HepG2 (cell line): ENCODE results near the gene IQCH. TPM values are rescaled to one million over a fixed set of nuclear protein-coding genes. Genes with fewer than 3 reads are reported as not detected.

Experiments used
- KDM5B ChIP-seq: sonication (generic); formaldehyde crosslinking; IDR thresholded peaks from 2 replicates; pipeline ENCODE4 v1.4.0; 2020; ENCODE audit warnings: missing genetic modification reagents, mild to moderate bottlenecking, borderline replicate concordance
- MED13 ChIP-seq: sonication (generic); formaldehyde crosslinking; IDR thresholded peaks from 2 replicates; pipeline ENCODE4 v1.5.0; 2020; ENCODE audit warnings: missing genetic modification reagents
- RXRB ChIP-seq: IDR thresholded peaks from 2 replicates; pipeline ENCODE4 v1.6.1; 2016; ENCODE audit warnings: borderline replicate concordance, missing genetic modification reagents, missing compliant biosample characterization
- ZNF136 ChIP-seq: sonication (generic); formaldehyde crosslinking; IDR thresholded peaks from 2 replicates; pipeline ENCODE4 v1.8.1; 2022; ENCODE audit warnings: low read depth, mild to moderate bottlenecking, moderate library complexity, missing genetic modification reagents
- ZNF317 ChIP-seq: sonication (generic); formaldehyde crosslinking; IDR thresholded peaks from 2 replicates; pipeline ENCODE4 v1.5.0; 2020; ENCODE audit warnings: mild to moderate bottlenecking, missing genetic modification reagents
- ZNF333 ChIP-seq: sonication (generic); formaldehyde crosslinking; IDR thresholded peaks from 2 replicates; pipeline ENCODE4 v1.4.0; 2020; ENCODE audit warnings: mild to moderate bottlenecking, missing genetic modification reagents, borderline replicate concordance
- ZNF431 ChIP-seq: sonication (generic); formaldehyde crosslinking; IDR thresholded peaks from 2 replicates; pipeline ENCODE4 v1.9.0; 2022; ENCODE audit warnings: missing genetic modification reagents, low read depth, mild to moderate bottlenecking, borderline replicate concordance
- polyA plus RNA-seq, 8 experiments: library from polyadenylated mRNA; depleted of rRNA in 3 of 8; stranded (reverse) in 7 of 8; unstranded in 1 of 8; fragments of >200 nt; fragmentation: Illumina TruSeq in 4 of 8; extraction: Trizol in 4 of 8; gene quantifications; 2 replicates each; pipeline versions ENCODE4 v1.2.1 to v1.2.3, GENCODE V29; 2011 to 2016; ENCODE audit warnings: low read depth in 4 of 8, missing spikeins in 1 of 8, mixed read lengths in 1 of 8; ENCODE audit not compliant: insufficient read depth in 1 of 8
- total RNA-seq, 5 experiments: library from RNA; depleted of rRNA; stranded (reverse); fragments of >200 nt; fragmentation: Illumina TruSeq; extraction: Trizol; gene quantifications; 2 replicates each; pipeline ENCODE4 v1.2.3, GENCODE V29; 2016; ENCODE audit warnings: low read depth in 1 of 5
- TF ChIP-seq, protein P1 (sequence below): sonication (generic); formaldehyde crosslinking; IDR thresholded peaks from 2 replicates; pipeline ENCODE4 v1.8.0; 2022; ENCODE audit warnings: missing genetic modification reagents, mild to moderate bottlenecking, inconsistent platforms, borderline replicate concordance
- TF ChIP-seq, protein P2 (sequence below): sonication (generic); formaldehyde crosslinking; IDR thresholded peaks from 2 replicates; pipeline ENCODE4 v1.4.0; 2020; ENCODE audit warnings: missing genetic modification reagents
- TF ChIP-seq, protein P3 (sequence below): IDR thresholded peaks from 2 replicates; pipeline ENCODE4 v1.6.1; 2016; ENCODE audit warnings: low read depth
- TF ChIP-seq, protein P4 (sequence below): sonication (generic); formaldehyde crosslinking; IDR thresholded peaks from 2 replicates; pipeline ENCODE4 v1.4.0; 2020; ENCODE audit warnings: missing genetic modification reagents

Gene IQCH
- total and polyA plus RNA-seq, 2 of the 13 experiments (the other 11 are each of a cell fraction or from before 2014, with no cell fraction given) = 0.16 to 0.55 TPM

DNA sequence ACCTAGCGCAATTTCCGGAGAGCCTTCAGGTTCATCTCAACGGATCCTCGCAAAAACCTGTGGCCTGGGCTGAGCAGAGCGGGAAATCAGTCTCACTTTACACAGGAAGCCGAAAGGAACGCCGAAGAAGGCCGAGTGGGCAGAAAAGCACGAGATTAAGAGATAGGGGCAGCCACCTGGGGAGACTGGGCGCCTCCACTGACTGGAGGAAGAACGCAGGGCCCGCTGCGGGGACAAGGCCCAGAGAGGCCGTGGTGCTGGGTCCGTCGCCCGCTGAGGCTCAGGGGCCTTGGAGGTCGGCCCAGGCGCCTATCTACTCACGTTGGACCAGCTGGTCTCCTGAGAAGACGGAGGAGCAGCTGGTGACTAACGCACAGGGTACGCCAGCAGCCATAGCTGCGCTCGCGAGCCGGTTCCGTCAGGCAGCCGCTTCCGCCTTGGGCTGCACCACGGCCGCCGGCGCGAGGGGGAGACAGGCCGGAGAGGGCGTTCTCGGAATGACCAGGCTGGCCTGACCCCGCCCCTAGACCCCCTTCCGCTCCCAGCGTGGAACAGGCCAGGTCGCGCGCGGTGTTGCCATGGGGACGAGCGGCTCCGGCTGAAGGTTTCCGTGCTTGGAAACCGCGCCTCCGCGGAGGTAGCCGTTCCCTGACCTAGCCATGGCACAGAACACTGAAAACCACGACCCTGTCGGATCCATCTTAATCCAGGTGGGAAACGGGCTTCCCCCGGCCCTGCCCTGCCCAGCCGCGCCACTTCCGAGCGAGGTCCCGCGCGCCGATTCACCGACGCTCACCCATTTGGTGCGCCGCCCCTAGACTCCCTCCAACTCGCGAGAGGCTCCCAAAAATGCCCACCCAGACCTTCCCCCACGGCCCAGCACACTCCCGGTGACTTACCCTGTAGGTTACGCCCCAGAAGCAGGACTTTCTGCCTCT, at the start of gene IQCH, which contains the start of gene AAGAB (continued):
- TF ChIP-seq, protein P1, sequence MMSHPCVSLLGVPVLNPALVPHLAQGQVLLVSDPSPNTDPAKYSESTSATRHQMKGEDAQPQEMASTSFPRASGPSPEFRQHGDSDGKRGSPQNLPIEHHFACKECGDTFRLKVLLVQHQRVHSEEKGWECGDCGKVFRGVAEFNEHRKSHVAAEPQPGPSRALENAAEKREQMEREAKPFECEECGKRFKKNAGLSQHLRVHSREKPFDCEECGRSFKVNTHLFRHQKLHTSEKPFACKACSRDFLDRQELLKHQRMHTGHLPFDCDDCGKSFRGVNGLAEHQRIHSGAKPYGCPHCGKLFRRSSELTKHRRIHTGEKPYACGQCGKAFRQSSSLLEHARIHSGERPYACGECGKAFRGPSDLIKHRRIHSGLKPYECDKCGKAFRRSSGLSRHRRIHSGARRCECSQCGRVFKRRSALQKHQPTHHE (CRISPR knock-in tag) = no peak
- TF ChIP-seq ZNF333 (CRISPR knock-in tag) = no peak; the same call in 1 of the 2 replicates
- TF ChIP-seq ZNF136 (CRISPR knock-in tag) = no peak
- TF ChIP-seq, protein P2, sequence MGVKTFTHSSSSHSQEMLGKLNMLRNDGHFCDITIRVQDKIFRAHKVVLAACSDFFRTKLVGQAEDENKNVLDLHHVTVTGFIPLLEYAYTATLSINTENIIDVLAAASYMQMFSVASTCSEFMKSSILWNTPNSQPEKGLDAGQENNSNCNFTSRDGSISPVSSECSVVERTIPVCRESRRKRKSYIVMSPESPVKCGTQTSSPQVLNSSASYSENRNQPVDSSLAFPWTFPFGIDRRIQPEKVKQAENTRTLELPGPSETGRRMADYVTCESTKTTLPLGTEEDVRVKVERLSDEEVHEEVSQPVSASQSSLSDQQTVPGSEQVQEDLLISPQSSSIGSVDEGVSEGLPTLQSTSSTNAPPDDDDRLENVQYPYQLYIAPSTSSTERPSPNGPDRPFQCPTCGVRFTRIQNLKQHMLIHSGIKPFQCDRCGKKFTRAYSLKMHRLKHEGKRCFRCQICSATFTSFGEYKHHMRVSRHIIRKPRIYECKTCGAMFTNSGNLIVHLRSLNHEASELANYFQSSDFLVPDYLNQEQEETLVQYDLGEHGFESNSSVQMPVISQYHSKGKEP (CRISPR knock-in tag) = no peak
- TF ChIP-seq MED13 (CRISPR knock-in tag) = peak; percentile 24; the same call in 1 of the 2 replicates
- TF ChIP-seq KDM5B (CRISPR knock-in tag) = peak; percentile 86
- peak; percentile 60; the same call in 1 of the 2 replicates for TF ChIP-seq ZNF317 (CRISPR knock-in tag)
- TF ChIP-seq ZNF431 (CRISPR knock-in tag) = 0 out of 2 replicates have a peak, but pooled peaks have one; percentile 54
- TF ChIP-seq RXRB (CRISPR knock-in tag) = peak; percentile 30
- TF ChIP-seq, protein P3, sequence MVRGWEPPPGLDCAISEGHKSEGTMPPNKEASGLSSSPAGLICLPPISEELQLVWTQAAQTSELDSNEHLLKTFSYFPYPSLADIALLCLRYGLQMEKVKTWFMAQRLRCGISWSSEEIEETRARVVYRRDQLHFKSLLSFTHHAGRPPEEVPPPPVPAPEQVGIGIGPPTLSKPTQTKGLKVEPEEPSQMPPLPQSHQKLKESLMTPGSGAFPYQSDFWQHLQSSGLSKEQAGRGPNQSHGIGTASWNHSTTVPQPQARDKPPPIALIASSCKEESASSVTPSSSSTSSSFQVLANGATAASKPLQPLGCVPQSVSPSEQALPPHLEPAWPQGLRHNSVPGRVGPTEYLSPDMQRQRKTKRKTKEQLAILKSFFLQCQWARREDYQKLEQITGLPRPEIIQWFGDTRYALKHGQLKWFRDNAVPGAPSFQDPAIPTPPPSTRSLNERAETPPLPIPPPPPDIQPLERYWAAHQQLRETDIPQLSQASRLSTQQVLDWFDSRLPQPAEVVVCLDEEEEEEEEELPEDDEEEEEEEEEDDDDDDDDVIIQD (CRISPR knock-in tag) = no peak
- TF ChIP-seq, protein P4, sequence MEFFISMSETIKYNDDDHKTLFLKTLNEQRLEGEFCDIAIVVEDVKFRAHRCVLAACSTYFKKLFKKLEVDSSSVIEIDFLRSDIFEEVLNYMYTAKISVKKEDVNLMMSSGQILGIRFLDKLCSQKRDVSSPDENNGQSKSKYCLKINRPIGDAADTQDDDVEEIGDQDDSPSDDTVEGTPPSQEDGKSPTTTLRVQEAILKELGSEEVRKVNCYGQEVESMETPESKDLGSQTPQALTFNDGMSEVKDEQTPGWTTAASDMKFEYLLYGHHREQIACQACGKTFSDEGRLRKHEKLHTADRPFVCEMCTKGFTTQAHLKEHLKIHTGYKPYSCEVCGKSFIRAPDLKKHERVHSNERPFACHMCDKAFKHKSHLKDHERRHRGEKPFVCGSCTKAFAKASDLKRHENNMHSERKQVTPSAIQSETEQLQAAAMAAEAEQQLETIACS (CRISPR knock-in tag) = peak; percentile 88
